IMR-90 (cell line): ENCODE data around the gene LTB4R2.

Experiments used
- BHLHE40 ChIP-seq: fragments of 150-350 bp; IDR thresholded peaks from 2 replicates; pipeline ENCODE4 v1.6.1; 2016; ENCODE audit warnings: mild to moderate bottlenecking, low read depth, low read length
- CEBPB ChIP-seq: IDR thresholded peaks from 2 replicates; pipeline ENCODE4 v1.6.1; 2012; ENCODE audit warnings: low read depth, low read length, improper control_type of control experiment
- POLR2A ChIP-seq: IDR thresholded peaks from 2 replicates; pipeline ENCODE4 v1.6.1; 2012; ENCODE audit warnings: mild to moderate bottlenecking, low read depth, low read length
- SMC3 ChIP-seq: fragments of 150-350 bp; IDR thresholded peaks from 2 replicates; pipeline ENCODE4 v1.6.1; 2016; ENCODE audit warnings: low read depth, mild to moderate bottlenecking, antibody characterized with exemption, low read length, moderate library complexity
- TF ChIP-seq, protein P1 (sequence below): conservative IDR thresholded peaks from 2 replicates; pipeline ENCODE4 v1.5.1; 2012; ENCODE audit warnings: mild to moderate bottlenecking, low read depth, low read length, improper control_type of control experiment

DNA sequence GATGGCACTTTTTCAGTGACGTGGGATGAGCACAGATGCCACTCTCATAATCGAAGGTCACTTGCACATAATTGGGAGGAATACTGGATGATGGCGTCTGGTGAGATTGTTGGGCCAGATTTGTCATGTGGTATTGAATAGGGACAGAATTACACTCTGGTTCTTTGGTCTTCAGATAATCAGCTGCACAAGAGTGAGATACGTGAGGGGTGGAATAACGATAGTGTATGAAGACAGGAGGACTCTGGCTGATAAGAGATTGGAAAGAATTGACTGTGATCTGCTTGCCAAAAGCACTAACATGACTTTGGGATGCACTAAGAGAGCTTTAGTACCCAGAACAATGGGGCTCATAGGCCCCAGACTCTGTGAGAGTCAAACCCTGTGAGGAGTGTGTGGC lies 31.5 kb upstream of the LTB4R2 start:
- TF ChIP-seq, protein P1, sequence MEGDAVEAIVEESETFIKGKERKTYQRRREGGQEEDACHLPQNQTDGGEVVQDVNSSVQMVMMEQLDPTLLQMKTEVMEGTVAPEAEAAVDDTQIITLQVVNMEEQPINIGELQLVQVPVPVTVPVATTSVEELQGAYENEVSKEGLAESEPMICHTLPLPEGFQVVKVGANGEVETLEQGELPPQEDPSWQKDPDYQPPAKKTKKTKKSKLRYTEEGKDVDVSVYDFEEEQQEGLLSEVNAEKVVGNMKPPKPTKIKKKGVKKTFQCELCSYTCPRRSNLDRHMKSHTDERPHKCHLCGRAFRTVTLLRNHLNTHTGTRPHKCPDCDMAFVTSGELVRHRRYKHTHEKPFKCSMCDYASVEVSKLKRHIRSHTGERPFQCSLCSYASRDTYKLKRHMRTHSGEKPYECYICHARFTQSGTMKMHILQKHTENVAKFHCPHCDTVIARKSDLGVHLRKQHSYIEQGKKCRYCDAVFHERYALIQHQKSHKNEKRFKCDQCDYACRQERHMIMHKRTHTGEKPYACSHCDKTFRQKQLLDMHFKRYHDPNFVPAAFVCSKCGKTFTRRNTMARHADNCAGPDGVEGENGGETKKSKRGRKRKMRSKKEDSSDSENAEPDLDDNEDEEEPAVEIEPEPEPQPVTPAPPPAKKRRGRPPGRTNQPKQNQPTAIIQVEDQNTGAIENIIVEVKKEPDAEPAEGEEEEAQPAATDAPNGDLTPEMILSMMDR: no peak
- no peak for TF ChIP-seq BHLHE40
- no peak for TF ChIP-seq SMC3
- no peak for TF ChIP-seq POLR2A
- TF ChIP-seq CEBPB: no peak
